KMS-11 (cell line): ENCODE results near the gene R3HDM2.

Experiments
- H2AFZ ChIP-seq: fragments of 200-600 bp; sonication (generic); 2 replicates; pipeline ENCODE4 v1.6.1; 2016; ENCODE audit warnings: antibody characterized with exemption, mixed run types, low read depth
- H3K27ac ChIP-seq: fragments of 200-600 bp; sonication (generic); 2 replicates; pipeline ENCODE4 v1.6.1; 2016; ENCODE audit warnings: mild to moderate bottlenecking, mixed run types
- H3K27me3 ChIP-seq: fragments of 200-600 bp; sonication (generic); 2 replicates; pipeline ENCODE4 v1.6.1; 2017; ENCODE audit warnings: mild to moderate bottlenecking, low read depth, mixed run types, moderate library complexity; ENCODE audit not compliant: insufficient read depth
- H3K36me3 ChIP-seq: fragments of 200-600 bp; sonication (generic); 2 replicates; pipeline ENCODE4 v1.6.1; 2017; ENCODE audit warnings: mild to moderate bottlenecking, mixed run types; ENCODE audit not compliant: insufficient read depth
- H3K4me1 ChIP-seq: fragments of 200-600 bp; sonication (generic); 2 replicates; pipeline ENCODE4 v1.6.1; 2016; ENCODE audit warnings: mild to moderate bottlenecking, low read depth, mixed run types; ENCODE audit not compliant: poor library complexity, severe bottlenecking
- H3K4me2 ChIP-seq: fragments of 200-600 bp; sonication (generic); 2 replicates; pipeline ENCODE4 v1.7.0; 2016; ENCODE audit warnings: mild to moderate bottlenecking, mixed run types
- H3K4me3 ChIP-seq: fragments of 200-600 bp; sonication (generic); IDR thresholded peaks from 2 replicates; pipeline ENCODE4 v1.6.1; 2017; ENCODE audit warnings: low read depth, low read length, mixed read lengths; ENCODE audit not compliant: insufficient read depth
- H3K79me2 ChIP-seq: fragments of 200-600 bp; sonication (generic); 2 replicates; pipeline ENCODE4 v1.6.1; 2016; ENCODE audit warnings: low read depth, mixed run types; ENCODE audit not compliant: insufficient read depth
- H3K9ac ChIP-seq: fragments of 200-600 bp; sonication (generic); 2 replicates; pipeline ENCODE4 v1.6.1; 2016; ENCODE audit warnings: mild to moderate bottlenecking, mixed run types
- H4K20me1 ChIP-seq: fragments of 200-600 bp; sonication (generic); 2 replicates; pipeline ENCODE4 v1.6.1; 2016; ENCODE audit warnings: mild to moderate bottlenecking, mixed run types; ENCODE audit not compliant: insufficient read depth
- TF ChIP-seq, protein P1 (sequence below): fragments of 200-600 bp; sonication (generic); conservative IDR thresholded peaks from 2 replicates; pipeline ENCODE4 v1.6.1; 2017; ENCODE audit warnings: low read depth, mild to moderate bottlenecking, antibody characterized with exemption, low read length, moderate library complexity, mixed read lengths

R3HDM2 gene

DNA sequence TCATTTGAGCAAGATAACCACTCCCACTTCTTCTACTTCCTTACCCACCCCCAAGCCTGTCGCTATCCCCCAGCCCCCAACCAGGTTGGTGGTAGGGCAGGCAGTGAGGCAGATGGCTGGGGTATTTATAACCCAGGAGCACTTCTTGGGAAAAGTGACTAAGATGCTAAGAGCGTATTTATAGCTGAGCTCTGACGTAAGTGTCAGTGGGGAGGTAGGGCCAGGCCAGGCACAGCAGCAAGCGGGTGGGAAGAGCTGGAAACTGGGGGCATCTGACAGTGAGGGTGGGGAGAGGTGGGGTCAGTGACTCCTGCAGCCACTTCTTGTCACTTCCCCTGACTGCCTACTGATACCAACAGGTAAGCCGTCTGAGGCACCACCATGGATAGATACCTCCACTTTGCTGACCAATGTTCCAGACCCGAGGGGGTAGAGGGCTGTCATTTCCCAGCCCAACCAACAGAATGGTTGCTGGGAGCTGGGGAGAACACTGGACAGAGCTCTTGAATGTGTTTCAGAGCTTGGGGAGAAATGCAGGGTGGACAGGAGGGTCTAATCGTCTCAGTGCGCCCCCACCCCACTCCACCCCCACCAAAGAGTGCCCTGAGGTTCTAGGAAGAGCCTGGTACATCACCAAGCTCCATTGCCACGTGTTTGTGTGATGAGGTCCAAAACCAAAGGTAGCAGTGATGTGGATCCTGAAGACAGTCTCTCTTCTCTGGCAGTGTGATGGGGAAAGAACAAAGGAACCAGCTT, 21.5 kb upstream of the R3HDM2 start:
- no peaks in the 10 kb centered on the region for H3K27me3 ChIP-seq
- H3K4me3 ChIP-seq = no peak overlapping the region
- no peak overlapping the region for H3K27ac ChIP-seq
- no peaks in the 10 kb centered on the region for H4K20me1 ChIP-seq
- H3K9ac ChIP-seq = no peak overlapping the region
- peak overlapping the region; percentile 10; the same call in 1 of the 2 replicates for H3K4me2 ChIP-seq
- H3K4me1 ChIP-seq = peaks cover 49% of the 10 kb centered on the region
- no peaks in the 10 kb centered on the region for H3K36me3 ChIP-seq
- peak overlapping the region; percentile 35; the same call in 1 of the 2 replicates for H2AFZ ChIP-seq
- H3K79me2 ChIP-seq = no peaks in the 10 kb centered on the region
- TF ChIP-seq, protein P1, sequence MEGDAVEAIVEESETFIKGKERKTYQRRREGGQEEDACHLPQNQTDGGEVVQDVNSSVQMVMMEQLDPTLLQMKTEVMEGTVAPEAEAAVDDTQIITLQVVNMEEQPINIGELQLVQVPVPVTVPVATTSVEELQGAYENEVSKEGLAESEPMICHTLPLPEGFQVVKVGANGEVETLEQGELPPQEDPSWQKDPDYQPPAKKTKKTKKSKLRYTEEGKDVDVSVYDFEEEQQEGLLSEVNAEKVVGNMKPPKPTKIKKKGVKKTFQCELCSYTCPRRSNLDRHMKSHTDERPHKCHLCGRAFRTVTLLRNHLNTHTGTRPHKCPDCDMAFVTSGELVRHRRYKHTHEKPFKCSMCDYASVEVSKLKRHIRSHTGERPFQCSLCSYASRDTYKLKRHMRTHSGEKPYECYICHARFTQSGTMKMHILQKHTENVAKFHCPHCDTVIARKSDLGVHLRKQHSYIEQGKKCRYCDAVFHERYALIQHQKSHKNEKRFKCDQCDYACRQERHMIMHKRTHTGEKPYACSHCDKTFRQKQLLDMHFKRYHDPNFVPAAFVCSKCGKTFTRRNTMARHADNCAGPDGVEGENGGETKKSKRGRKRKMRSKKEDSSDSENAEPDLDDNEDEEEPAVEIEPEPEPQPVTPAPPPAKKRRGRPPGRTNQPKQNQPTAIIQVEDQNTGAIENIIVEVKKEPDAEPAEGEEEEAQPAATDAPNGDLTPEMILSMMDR = no peak

DNA sequence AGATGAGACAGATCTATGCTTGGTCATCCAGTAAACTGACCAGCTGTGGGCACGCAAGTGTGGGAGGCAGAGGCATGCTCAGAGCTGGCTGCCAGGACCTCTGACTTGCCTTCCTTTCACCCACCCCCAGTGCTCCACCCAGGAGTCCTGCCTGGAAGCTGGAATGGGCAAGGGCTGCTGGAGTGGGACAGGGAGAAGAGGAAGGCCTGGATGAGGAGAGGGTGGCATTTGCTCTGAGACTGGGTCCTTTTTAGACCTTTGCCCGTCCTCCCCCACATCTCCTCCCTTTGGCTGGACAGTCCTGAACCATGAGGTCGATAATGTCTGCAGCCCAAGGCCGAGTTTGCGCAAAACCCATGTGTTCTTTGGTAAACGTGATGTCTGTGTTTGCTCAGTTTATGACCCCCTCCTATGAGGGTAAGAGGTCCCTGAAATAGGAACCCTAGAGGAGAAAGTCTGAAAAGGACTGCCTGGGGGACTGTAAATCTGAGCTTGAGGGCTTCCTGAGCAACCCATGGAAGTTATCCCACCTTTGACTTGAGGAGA, 20.5 kb upstream of the R3HDM2 start:
- TF ChIP-seq, protein P1 = no peak
- Histone ChIP-seq H3K4me2 (no peak overlapping the region), H3K36me3 (no peaks in the 10 kb centered on the region), H3K79me2 (no peaks in the 10 kb centered on the region), H3K27ac (no peak overlapping the region), H2AFZ (no peak overlapping the region), H4K20me1 (no peaks in the 10 kb centered on the region), H3K9ac (no peak overlapping the region), H3K4me1 (peaks cover 39% of the 10 kb centered on the region), H3K4me3 (no peak overlapping the region), H3K27me3 (no peaks in the 10 kb centered on the region)

DNA sequence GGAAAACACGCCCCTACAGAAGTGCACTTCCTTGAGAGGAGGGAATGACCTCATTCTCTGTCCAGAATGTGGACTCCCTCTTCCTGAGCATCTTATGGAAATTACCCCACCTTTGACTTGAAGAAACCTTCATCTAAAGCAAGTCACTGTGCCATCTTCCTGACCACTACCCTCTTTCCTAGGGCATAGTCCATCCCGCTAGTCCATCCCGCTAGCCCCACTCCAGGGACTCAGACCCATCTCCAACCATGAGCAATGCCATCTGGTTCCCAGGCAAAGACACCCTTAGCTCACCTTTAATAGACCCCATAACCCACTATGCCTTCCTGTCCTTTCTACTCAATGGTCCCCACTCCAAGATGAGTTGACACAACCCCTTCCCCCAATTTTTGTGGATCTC, 19.2 kb upstream of the R3HDM2 start:
- no peaks in the 10 kb centered on the region for H3K79me2 ChIP-seq
- no peak overlapping the region for H3K4me3 ChIP-seq
- H3K9ac ChIP-seq = no peak overlapping the region
- no peaks in the 10 kb centered on the region for H3K36me3 ChIP-seq
- no peak overlapping the region for H3K4me2 ChIP-seq
- no peak overlapping the region for H3K27ac ChIP-seq
- TF ChIP-seq, protein P1 = no peak
- H4K20me1 ChIP-seq = no peaks in the 10 kb centered on the region
- H2AFZ ChIP-seq = no peak overlapping the region
- H3K27me3 ChIP-seq = no peaks in the 10 kb centered on the region
- peaks cover 30% of the 10 kb centered on the region for H3K4me1 ChIP-seq

DNA sequence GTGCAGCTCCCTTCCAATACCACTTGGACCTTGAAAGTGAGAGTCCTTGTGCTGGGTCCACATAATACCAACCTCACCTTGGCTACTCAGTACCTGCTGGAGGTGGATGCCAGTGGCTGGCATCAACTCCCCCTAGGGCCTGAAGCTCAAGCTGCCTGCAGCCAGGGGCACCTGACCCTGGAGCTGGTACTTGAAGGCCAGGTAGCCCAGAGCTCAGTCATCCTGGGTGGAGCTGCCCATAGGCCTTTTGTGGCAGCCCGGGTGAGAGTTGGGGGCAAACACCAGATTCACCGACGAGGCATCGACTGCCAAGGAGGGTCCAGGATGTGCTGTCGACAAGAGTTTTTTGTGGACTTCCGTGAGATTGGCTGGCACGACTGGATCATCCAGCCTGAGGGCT, 18.5 kb upstream of the R3HDM2 start:
- H4K20me1 ChIP-seq = no peaks in the 10 kb centered on the region
- TF ChIP-seq, protein P1 = no peak
- H3K27me3 ChIP-seq = no peaks in the 10 kb centered on the region
- no peaks in the 10 kb centered on the region for H3K79me2 ChIP-seq
- peaks cover 23% of the 10 kb centered on the region for H3K4me1 ChIP-seq
- no peak overlapping the region for H3K9ac ChIP-seq
- H2AFZ ChIP-seq = no peak overlapping the region
- H3K27ac ChIP-seq = no peak overlapping the region
- H3K4me3 ChIP-seq = no peak overlapping the region
- no peaks in the 10 kb centered on the region for H3K36me3 ChIP-seq
- no peak overlapping the region for H3K4me2 ChIP-seq
